ENCODE results near the gene SETD1A.

Gene SETD1A

DNA sequence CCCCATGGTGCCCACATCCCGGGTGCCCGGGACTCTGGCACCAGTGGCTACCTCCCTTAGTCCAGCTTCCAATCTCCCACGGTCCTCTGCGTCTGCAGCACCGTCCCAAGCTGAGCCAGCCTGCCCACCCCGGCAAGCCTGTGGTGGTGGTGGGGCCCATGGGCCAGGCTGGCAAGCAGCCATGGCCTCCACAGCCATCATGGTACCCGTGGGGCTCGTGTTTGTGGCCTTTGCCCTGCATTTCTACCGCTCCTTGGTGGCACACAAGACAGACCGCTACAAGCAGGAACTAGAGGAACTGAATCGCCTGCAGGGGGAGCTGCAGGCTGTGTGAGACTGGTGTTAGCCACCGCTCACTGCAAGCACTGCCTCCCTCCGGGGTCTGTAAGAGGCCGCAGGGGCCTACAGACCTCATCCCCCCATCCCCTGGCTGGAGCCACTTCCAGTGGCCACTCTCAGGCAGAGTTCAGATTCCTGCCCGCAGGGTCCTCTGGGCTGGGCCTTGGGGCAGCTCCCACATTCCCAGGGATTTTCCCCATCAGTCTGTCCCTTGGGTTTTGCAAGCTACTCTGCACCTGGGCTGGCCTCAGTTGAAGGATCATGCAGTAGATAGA, 3.9 kb upstream of the SETD1A start:
- DNase-seq (ENCODE audit: low read depth in 3 of 3) = peak in 1 of 3 experiments; percentile 28

- DNase-seq (ENCODE audit: low read depth in 3 of 3) = no peak
Measured at GRCh38 chr16:30954993-30955392, 2.6 kb upstream of the SETD1A start.

DNA sequence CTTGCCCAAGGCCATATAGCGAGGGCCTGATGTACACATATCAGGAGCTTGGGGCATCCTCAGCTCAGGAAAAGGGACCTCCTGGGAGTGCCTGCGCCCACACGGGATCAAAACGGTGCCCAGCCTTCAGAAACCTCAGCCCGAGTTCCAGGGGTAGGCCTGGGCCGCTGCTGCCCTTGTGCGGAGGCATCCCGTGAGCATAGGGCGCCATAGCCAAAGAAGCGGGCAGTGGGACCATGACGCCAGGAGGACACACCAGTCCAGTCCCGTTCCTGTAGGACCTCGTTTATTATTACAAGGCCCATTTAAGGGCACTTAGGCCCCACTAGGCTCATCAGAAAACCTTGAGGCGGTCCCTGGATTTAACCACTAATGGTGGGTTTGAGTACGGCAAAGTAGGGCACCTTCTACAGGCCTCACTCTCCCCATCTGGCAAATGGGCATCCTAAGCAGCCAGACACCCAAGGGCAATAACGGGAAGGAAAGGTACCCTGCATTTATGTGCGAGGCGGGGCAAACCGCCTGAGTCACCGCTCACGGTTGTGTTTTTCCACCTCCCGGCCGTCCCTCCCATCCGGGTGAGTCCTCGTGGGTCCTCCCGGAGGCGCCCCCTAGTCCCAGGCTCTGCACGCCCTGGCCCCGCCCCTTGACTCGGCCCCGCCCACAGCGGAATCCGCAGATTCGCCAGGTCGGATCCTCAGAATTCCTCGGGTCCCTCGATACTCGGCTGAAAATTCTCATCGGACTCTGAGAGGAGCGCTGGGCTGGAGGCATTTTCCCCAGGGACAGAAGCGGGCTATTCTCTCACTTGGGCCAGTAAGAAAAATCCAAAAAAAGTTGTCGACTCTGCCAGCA, 726 bp upstream of the SETD1A start:
- DNase-seq (ENCODE audit: low read depth in 3 of 3) = peak; percentile 85 to 90 (median 88)

DNA sequence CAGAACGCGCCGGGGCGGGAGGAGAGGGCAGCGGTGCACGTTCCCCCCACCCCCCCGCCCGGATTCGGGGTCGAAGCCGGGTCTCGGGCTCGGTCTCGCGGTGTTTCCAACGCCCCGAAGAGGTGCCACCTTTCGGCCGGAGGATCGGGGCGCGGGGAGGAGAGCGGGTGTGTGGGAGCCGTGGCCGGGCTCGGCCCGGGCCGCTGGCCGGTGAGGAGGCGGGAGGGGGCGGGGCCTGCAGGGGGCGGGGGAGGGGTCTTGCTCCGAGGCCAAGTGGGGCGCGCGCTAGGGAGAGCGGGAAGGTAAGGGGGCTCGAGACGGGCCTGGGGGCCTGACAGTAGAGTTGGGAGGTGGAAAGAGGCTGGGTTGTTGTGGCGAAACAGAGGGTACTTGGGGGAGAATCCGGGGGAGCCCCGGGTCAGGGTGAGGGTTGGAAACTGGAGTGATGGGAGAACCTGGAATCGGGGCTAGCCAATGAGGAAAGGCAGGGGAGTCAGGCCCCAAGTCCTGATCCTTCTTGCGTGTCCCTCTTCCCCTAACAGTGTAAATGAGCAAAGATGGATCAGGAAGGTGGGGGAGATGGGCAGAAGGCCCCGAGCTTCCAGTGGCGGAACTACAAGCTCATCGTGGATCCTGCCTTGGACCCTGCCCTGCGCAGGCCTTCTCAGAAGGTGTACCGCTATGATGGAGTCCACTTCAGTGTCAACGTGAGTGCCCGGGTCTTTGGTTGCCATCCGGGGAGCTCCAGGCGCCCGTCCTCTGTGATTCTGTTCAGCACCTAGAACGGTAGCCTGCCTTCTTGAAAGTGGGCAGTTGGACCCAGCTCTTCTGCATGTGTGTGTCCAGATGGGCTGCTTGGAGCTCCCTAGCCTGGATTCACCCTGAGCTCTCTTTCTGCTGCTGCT, 873 bp downstream of the SETD1A start:
- peak in 1 of 3 experiments; percentile 13 for DNase-seq (ENCODE audit: low read depth in 3 of 3)

- DNase-seq (ENCODE audit: low read depth in 3 of 3) = no peak
Measured at GRCh38 chr16:30961384-30961783, 3.8 kb downstream of the SETD1A start.

DNA sequence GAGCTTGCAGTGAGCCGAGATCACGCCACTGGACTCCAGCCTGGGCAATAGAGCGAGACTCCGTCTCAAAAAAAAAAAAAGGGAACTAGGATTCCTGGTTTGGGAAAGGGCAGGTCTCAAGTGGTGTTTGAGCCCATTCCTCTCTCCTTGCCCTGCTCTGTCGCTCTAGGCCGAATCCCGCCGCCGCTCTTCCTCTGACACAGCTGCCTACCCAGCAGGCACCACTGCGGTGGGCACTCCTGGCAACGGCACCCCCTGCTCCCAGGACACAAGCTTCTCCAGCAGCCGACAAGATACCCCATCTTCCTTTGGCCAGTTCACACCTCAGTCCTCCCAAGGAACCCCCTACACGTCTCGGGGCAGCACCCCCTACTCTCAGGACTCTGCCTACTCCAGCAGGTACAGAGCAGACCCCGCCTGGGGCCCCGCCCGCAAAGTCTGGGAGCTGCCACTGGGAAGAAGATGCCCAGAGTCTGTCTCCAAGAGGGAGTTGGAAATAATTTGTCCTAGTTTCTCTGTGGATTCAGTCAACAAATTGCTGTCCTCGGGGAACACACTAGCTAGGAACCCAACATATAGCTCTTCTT, 6.5 kb downstream of the SETD1A start:
- no peak for DNase-seq (ENCODE audit: low read depth in 3 of 3)

- no peak for DNase-seq (ENCODE audit: low read depth in 3 of 3)
Measured at GRCh38 chr16:30964574-30965226, 7.1 kb downstream of the SETD1A start.

DNA sequence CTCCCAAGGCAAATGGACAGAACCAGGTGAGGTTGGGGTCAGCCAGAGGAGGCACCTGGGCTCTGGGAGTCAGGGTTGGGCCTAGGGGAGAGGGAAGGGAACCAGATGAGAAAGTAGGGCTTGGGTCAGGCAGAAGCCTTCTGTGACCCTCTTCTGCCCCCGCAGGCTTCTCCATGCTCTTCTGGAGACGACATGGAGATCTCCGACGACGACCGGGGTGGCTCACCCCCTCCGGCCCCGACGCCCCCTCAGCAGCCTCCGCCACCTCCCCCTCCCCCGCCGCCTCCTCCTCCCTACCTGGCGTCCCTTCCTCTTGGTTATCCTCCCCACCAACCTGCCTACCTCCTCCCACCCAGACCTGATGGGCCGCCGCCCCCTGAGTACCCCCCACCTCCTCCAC, 7.9 kb downstream of the SETD1A start:
- no peak for DNase-seq (ENCODE audit: low read depth in 3 of 3)

- DNase-seq (ENCODE audit: low read depth in 3 of 3) = no peak
Measured at GRCh38 chr16:30966033-30966619, 8.6 kb downstream of the SETD1A start.

DNA sequence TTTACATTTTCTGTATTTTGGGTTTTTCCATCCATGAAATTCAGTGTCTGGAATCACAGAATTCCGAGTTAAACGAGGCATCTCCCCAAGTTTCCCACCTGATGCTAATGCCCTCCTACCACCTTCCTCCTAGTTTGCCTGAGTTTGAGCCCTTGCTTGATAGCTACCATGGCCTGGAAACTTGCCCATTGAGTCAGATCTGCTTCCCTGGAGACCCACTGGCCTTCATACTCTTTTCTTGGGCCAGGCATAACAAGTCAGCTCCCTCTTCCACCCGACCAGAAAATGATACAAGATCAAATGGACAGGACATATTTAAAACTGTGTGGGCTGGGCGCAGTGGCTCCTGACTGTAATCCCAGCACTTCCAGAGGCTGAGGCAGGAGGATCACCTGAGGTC, 10.2 kb downstream of the SETD1A start:
- no peak for DNase-seq (ENCODE audit: low read depth in 3 of 3)

DNA sequence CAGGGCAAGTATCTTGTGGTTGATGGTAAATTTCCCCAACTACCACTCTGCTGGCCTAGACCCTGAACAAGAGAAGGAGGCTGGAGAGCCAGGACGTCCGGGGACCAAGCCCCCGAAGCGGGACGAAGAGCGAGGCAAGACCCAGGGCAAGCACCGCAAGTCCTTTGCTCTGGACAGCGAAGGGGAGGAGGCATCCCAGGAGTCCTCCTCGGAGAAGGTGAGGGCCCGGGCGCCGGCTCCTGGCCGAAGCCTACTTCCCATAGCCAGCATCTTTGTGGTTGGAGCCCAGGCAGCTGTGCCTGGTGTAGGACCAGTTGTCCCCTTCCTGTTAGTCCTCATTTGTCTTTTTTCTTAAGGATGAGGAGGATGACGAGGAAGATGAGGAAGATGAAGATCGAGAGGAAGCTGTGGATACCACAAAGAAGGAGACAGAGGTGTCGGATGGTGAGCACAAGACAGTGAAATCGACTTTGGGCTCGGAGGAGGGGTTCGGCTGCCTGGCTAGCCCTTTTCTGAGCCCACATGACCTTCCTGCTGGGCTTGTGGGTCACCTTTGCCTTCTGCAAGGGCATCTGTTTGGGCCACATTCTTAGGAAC, 11.8 kb downstream of the SETD1A start:
- DNase-seq (ENCODE audit: low read depth in 3 of 3) = no peak

- DNase-seq (ENCODE audit: low read depth in 3 of 3) = no peak
Measured at GRCh38 chr16:30971298-30971697, 13.7 kb downstream of the SETD1A start.

DNA sequence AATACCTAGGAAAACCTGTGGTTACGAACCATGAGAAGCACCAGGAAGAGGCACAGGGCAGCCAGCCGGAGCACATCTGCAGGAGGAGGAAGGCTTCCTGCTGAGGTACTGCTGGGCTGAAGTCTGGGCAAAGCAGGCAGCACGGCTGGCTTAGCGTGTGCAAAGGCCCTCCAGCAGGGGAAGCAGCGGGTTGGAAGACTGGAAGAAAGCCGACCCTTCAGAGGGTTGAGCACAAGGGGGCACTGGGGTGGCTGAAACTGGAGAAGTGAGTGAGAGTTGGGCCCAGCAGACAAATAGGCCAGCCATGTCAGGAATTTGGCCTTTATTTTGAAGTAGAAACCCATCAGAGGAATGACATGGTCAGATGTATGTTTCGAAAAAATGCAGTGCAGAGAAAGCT, 15.3 kb downstream of the SETD1A start:
- DNase-seq (ENCODE audit: low read depth in 3 of 3) = no peak

- DNase-seq (ENCODE audit: low read depth in 3 of 3) = no peak
Measured at GRCh38 chr16:30974348-30974747, 16.8 kb downstream of the SETD1A start.

- DNase-seq (ENCODE audit: low read depth in 3 of 3) = no peak
Measured at GRCh38 chr16:30976486-30976885, 18.9 kb downstream of the SETD1A start.

- no peak for DNase-seq (ENCODE audit: low read depth in 3 of 3)
Measured at GRCh38 chr16:30977502-30977901, 19.9 kb downstream of the SETD1A start.

- no peak for DNase-seq (ENCODE audit: low read depth in 3 of 3)
Measured at GRCh38 chr16:30979170-30980022, 21.8 kb downstream of the SETD1A start.

DNA sequence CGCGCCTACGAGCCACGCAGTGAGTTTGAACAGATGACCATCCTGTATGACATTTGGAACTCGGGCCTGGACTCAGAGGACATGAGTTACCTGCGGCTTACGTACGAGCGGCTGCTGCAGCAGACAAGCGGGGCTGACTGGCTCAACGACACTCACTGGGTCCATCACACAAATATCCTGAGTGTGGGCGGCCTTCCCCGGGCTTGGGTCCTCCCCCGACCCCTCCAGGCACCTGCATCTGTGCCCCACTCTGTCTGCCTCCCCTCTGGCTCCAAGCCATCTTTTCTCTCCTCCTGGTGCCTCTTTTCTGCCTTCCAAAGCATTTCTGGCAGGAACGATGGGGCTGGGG, 22.4 kb downstream of the SETD1A start:
- DNase-seq (ENCODE audit: low read depth in 3 of 3) = no peak

- no peak for DNase-seq (ENCODE audit: low read depth in 3 of 3)
Measured at GRCh38 chr16:30980434-30980833, 22.9 kb downstream of the SETD1A start.

- no peak for DNase-seq (ENCODE audit: low read depth in 3 of 3)
Measured at GRCh38 chr16:30980959-30981358, 23.4 kb downstream of the SETD1A start.
